GM21515 (cell line): Measurements from ENCODE around the gene SMAD1.
"Not testable (repeated sequence)": the region's sequence is repeated elsewhere in the genome, so short reads cannot be mapped to it uniquely, and the experiment has no call there.

Experiments
- ATAC-seq: cut with Tn5 transposase; IDR thresholded peaks from one replicate; pipeline ENCODE4 v1.9.1; 2021; ENCODE audit not compliant: unreplicated experiment

SMAD1 gene

DNA sequence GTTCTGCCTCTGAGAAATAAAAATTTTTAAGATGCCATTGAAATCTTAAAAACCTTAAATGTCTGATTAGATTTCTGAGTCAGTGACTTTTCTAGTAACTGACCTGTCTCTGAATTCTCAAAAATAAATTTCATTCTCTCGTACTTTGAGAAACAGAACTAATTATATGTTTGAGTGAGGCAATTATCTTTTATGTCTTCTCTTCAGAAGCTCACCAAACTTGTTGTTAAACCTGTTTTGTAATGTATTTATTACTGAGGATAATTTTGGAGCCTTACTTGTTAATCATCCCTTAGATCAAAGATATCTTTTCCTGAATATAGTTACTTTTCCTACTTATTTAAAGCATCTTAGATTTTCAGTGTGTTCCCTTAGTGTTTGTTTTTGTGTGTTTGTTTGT lies 73.0 kb downstream of the SMAD1 start:
- ATAC-seq: no peak

DNA sequence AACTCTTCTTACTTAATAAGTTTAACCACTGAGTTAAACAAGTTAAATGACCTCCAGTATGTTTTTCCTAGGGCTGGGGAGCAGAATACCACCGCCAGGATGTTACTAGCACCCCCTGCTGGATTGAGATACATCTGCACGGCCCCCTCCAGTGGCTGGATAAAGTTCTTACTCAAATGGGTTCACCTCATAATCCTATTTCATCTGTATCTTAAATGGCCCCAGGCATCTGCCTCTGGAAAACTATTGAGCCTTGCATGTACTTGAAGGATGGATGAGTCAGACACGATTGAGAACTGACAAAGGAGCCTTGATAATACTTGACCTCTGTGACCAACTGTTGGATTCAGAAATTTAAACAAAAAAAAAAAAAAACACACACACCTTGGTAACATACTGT lies 76.1 kb downstream of the SMAD1 start:
- ATAC-seq: peak; percentile 83

DNA sequence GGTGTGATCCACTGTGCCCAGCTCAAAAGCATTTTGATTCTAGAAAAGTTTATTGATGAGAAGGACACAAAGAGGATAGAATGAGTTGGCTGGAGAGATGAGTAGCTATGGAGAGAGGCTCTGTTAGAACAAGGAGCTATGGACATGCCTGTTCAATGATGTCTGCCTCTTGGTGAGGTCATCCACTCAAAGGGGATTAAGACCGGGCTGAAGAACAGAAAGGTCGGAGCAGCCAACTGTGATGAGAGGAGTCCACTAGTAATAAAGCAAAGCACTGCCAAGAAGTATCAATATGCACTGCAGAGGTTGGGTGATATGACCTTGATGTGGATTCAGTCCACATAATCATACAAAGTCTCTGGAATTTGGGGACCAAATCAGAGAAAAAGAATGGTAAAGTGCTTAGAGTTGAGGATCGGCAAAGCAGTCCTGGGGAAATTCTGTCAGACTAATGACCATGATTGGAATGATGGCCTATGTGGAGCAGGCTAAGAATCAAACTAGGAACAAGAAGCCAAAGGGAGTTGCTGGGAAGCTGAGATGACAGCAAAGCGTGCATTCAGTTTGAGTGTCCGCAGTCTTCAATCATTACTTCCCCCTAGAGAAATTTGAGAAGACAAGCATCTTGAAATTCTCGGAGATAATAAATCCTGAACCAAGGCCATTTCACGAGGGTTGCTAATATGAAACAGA lies 81.8 kb downstream of the SMAD1 start:
- ATAC-seq: no peak

DNA sequence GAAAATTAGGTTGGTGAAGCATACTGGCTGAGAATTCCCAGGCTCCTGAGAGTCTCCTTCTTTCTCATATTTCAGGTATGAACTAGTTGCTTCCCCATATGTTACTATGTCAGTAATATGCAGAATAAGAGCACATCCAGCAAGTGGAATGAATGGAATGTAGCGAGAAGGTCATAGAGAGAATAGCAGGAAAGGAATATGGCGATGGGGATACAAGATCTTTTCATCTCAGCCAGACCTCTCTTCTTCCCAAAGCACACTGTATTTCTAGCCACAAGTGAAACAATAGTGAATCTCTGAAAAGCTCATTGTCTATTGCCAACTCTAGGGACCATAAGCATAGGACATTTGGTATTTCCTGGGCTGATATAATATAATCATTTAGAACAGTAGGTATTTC lies 82.9 kb downstream of the SMAD1 start:
- no peak for ATAC-seq

DNA sequence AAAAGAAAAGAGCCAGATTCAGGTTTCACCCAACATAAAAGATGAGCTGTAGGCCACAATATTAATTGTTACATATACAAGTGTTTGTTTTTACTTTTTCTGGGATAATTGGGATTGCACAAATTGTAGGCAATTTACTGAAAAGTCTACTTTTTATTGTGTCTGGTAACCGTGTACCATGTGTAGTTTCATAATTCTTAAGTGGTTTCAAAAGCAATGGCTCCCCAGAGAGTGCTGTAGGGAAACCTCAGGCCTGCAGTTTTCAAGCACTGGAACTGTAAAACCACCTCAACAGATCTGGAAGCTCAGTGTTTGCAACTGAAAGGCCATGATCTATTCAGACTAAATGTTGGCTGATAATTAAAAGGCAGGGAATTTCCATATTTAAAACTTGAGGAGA lies 83.7 kb downstream of the SMAD1 start:
- ATAC-seq: no peak

DNA sequence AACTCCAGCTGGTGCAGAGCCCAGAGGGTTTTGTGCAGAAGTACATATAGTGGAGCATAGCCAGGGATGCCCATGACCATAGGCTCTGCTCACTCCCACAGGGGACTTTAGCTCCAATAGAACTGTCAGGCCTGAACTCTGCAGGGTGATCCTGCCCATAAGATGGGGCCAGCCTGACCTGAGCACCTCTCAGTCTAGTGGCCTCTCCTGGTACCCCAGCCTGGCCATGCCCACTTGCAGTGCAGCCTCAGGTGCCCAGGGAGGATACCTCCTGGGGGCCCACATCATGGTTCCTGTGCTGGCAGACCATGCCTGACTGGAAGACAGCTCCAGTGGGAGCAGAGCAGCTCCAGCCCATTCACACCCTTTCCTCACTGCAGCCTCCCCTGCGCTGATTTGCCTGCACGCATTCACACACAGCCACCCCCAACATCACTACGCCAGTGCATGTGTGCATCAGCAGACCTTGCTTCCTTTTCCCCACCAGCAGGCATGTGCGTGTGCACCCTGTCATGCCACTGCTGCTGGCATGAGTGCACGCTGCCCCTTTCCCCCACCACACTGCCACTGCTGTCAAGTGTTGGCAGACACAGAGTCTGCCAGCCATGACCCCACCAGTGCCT lies 84.5 kb downstream of the SMAD1 start:
- ATAC-seq: no peak

DNA sequence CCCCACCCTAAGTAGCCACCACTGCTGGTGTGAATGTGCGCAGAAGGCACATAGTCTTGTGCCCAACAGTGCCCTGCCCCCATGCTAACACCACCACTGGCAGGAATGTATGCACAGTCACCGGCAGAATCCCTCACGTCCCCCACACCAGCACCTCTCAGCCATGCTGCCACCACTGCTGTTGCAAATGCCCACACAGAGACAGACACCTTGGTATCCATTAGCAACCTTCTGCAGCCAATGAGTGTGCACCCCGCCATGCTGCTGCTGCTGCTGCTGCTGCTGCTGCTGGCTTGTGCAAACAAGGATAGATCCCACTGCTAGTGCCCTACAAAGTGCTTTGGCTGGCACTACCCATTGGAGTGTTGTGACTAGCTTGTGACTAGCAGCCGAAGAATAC lies 85.1 kb downstream of the SMAD1 start:
- ATAC-seq: no peak

DNA sequence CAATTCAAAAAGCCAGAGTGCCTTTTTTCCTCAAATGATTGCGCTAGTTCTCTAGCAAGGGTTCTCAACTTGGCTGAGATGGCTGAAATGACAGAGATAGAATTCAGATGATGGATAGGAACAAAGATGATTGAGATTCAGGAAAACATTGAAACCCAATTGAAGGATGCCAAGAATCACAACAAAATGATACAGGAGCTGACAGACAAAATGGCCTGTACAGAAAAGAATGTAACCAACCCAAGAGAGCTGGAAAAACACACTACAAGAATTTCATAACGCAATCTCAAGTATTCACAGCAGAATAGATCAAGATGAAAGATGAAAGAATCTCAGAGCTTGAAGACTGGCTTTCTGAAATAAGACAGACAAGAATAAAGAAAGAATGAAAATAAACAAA lies 85.9 kb downstream of the SMAD1 start:
- ATAC-seq: no peak

DNA sequence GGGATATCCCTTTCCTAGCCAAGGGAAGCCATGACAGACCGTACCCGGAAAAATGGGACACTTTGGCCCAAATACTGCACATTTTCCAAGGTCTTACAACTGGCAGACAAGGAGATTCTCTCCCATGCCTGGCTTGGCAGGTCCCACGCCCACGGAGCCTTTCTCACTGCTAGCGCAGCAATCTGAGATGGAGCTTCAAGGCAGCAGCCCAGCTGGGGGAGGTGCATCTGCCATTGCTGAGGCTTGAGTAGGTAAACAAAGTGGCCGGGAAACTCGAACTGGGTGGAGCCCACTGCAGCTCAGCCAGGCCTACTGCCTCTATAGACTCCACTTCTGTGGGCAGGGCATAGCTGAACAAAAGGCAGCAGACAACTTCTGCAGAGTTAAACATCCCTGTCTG lies 92.9 kb downstream of the SMAD1 start:
- ATAC-seq: not testable (repeated sequence)

DNA sequence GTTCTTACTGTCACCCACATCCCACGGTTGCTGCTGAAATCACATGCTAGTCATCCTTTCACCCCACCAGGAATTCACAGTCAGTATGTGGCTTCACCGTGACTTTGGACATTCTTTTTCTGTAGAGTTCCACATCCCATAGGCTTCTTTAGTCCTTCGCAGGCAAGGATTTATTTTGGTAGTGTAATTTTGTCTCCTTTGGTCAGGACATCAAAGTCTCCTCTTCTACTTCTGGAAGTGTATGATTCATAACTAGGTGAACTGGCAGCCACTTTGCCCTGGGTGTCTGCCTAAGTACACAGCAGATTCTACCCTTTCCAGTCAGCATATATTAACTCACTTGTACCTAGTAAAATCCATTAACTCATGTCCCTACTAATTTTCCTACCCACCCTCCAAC lies 99.3 kb downstream of the SMAD1 start:
- ATAC-seq: no peak

DNA sequence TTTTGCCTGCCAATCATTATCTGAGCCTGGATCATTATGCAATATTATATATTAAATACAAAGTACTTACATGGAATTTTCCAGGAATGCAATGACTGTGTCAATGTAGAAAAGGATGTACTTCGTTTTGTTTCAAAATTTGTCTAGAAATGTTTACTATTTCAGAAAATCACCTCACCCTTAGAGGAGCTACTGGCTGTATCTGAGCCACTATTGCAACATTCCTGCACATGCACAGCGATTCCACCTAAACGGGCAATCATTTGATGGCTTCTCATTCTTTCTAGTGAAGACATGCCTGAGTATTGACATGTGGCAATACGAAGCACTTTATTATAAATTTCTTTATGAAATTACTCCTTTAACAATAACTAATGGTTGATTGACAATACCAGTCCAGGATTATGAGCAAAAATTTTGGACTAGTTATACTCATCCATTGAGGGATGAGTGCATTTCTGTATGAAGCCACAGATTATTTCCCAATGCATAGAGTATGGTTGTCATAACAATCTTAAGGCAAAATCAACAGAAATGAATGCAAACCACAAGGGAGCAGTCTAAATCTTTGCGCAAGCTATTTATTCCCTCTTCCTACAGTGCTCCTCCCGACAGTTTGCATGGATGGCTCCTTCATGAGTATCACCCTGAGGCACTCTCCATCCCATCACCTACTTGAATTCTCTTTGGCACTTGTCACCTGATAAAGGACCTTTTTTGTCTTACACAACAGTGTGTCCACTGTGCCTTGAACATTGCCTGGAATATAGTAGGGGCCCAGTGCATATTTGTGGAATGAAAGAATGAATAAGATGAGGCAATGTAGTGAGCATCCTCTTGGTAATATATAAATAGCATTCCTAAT lies 101.8 kb downstream of the SMAD1 start:
- ATAC-seq: no peak

DNA sequence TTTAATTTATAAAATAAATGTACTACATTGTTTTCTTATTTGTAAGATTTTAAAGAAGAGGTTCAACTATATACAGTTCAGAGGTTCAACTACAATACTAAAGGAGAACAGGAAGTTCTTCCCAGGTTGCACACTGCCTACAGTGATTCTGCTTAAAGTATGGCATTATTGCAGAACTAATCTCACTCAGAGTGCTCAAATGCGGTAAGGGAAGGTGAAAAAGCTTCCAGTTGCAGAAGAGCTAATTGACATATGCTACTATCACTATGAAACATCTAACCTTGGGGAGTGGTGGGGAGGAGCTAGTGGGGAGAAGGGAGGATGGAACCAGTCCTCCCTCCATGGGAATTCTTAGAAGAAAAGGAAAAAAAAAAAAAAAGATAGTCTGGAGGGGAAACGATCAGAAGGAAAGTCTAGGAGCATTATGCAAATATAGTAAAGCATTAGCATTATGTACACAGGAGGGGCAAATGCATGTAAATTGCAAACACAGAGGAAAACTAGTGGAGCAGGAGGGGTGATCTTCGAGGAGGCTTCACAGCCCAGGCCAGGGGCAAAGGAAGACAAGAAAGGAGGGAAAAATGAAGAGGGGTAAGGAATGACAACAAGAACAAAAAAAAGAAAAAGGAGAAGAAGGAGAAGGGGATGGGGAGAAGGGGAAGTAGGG lies 105.6 kb downstream of the SMAD1 start:
- no peak for ATAC-seq

DNA sequence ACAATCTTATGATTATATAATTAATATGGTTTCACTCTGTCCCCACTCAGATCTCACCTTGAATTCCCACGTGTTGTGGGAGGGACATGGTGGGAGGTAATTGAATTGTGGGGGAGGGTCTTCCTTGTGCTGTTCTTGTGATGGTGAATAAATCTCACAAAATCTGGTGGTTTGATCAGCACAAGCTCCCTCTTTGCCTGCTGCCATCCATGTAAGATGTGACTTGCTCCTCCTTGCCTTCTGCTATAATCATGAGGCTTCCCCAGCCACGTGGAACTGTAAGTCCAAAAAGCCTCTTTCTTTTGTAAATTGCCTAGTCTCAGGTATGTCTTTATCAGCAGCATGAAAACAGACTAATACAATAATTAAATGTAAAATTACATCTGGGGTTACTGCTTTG lies 107.7 kb downstream of the SMAD1 start:
- not testable (repeated sequence) for ATAC-seq

DNA sequence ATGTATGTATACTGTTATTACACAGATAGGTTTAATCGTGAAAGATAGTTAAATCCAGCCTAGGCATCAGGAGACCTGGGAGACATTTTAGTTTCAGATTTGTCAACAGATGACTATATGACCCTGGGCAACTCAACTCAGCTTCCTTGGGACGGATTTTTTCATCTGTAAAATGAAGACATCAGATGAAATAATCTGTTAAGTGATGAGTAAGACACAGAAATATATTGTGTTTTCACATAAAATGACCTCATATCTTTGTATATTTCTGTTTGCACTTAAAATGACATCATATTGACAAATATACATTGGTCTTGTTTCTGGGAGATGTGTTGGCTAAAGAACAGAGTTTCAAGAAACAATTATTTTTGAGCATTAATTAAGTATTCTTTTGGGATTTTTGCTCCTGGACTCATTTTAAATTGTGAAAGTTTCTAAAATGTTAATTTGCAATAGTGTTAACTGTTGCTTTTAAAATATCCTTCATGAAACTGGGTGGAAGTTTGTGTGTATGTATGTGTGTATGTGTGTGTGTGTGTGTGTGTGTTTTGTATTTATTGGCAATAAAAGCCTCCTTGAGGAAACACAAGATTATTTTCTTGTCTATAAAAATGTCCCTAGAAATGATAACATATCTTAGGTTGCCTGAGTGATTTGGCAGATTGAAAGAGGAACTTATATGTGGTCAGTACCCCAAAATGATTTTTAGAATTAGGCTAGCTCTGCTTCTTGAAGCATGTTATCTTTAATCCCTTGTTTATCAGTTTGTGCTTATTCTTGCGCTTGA lies 108.5 kb downstream of the SMAD1 start:
- no peak for ATAC-seq

DNA sequence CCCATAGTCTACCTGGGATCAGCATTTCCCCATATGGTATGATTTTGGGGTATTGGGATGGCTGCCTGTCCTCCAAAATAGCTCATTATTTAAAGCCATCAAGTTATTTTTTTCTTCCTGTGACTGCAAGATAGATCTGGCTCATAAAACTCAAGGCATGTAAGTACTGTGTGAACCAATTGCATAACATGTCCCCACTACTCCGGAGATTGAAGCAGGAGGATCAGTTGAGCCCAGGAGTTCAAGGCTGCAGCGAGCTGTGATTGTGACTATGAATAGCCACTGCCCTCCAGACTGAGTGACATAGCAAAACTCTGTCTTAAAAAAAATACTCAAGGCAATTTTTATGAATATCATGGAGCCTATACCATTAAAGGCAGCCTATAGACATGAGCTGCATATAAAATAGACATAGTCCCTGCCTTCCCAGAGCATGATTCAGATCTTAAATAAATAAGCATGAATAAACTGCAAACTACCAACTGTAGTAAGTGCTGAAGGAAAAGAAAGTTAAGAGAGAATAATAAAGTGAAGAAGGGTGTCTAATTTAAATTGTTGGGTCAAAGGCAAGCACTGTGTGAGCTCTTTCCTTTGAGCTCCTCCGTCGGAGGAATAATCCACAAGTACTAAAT lies 120.6 kb downstream of the SMAD1 start:
- ATAC-seq: no peak

DNA sequence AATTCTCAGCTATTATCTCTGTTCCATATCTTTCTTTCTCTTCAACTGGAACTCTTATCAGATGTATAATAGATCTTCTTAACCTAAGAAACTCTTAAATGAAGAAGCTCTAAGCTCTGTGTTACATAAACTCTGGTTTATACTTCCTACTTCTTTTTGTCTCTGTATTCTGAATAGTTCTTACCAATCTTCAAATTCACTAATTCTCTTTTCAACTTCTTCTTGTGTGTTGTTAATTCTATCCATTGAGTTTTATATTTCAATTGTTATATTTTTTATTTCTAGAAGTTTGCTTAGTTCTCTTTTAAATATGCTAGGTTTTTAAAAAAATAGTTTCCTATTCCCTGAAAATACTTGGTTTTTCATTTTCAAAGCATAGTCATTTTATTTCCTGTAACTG lies 124.3 kb downstream of the SMAD1 start:
- no peak for ATAC-seq
